Astrocyte (in vitro differentiated cells and primary cell): ENCODE data around the gene SLC16A3. TPM values are rescaled to one million over a fixed set of nuclear protein-coding genes. Genes with fewer than 3 reads are reported as not detected.

Experiments used
- DNase-seq: peaks from one replicate; pipeline ENCODE4 v3.0.0-alpha.2; 2010; ENCODE audit warnings: low read depth
- FAIRE-seq: peaks from 2 replicates; lab custom pipeline; 2011; peaks lifted over from hg19 to GRCh38; lab: Jason Lieb, UNC
- H2AFZ ChIP-seq: 2 replicates; pipeline ENCODE4 v1.6.0; 2012; ENCODE audit warnings: low read depth, low read length, inconsistent platforms
- H3K27ac ChIP-seq: 2 replicates; pipeline ENCODE4 v1.5.1; 2011; ENCODE audit warnings: low read depth, low read length, inconsistent platforms
- H3K27me3 ChIP-seq: 2 replicates; pipeline ENCODE4 v1.6.0; 2011; ENCODE audit warnings: low read length, inconsistent platforms; ENCODE audit not compliant: insufficient read depth
- H3K36me3 ChIP-seq: 2 replicates; pipeline ENCODE4 v1.5.1; 2011; ENCODE audit warnings: low read length, inconsistent platforms; ENCODE audit not compliant: insufficient read depth
- H3K4me1 ChIP-seq: 2 replicates; pipeline ENCODE4 v1.5.1; 2011; ENCODE audit warnings: low read length, inconsistent platforms; ENCODE audit not compliant: insufficient read depth
- H3K4me2 ChIP-seq: 2 replicates; pipeline ENCODE4 v1.6.0; 2012; ENCODE audit warnings: low read length, inconsistent platforms
- H3K4me3 ChIP-seq: 2 replicates; pipeline ENCODE4 v1.5.1; 2011; ENCODE audit warnings: low read depth, mild to moderate bottlenecking, low read length, inconsistent platforms; ENCODE audit not compliant: insufficient read depth
- H3K79me2 ChIP-seq: 2 replicates; pipeline ENCODE4 v1.6.0; 2012; ENCODE audit warnings: mild to moderate bottlenecking, low read length, inconsistent platforms; ENCODE audit not compliant: insufficient read depth
- H3K9ac ChIP-seq: 2 replicates; pipeline ENCODE4 v1.6.0; 2012; ENCODE audit warnings: mild to moderate bottlenecking, low read length, inconsistent platforms
- H3K9me3 ChIP-seq: 2 replicates; pipeline ENCODE4 v1.5.1; 2012; ENCODE audit warnings: low read depth, mild to moderate bottlenecking, low read length, inconsistent platforms; ENCODE audit not compliant: insufficient read depth
- H4K20me1 ChIP-seq: 2 replicates; pipeline ENCODE4 v1.6.0; 2012; ENCODE audit warnings: low read length, inconsistent platforms; ENCODE audit not compliant: insufficient read depth
- H3K27ac Mint-ChIP-seq: one replicate; pipeline ENCODE4 v1.8.0; 2021; ENCODE audit warnings: mild to moderate bottlenecking, mixed read lengths; ENCODE audit not compliant: unreplicated experiment
- H3K27me3 Mint-ChIP-seq: one replicate; pipeline ENCODE4 v1.8.0; 2021; ENCODE audit warnings: low read depth, mixed read lengths; ENCODE audit not compliant: unreplicated experiment
- H3K36me3 Mint-ChIP-seq: one replicate; pipeline ENCODE4 v1.8.0; 2021; ENCODE audit warnings: low read depth, mixed read lengths; ENCODE audit not compliant: unreplicated experiment
- H3K4me1 Mint-ChIP-seq: one replicate; pipeline ENCODE4 v1.8.0; 2021; ENCODE audit warnings: low read depth, mixed read lengths; ENCODE audit not compliant: unreplicated experiment
- H3K4me3 Mint-ChIP-seq: one replicate; pipeline ENCODE4 v1.8.0; 2021; ENCODE audit warnings: mild to moderate bottlenecking, moderate library complexity, mixed read lengths; ENCODE audit not compliant: unreplicated experiment
- H3K9me3 Mint-ChIP-seq: one replicate; pipeline ENCODE4 v1.8.0; 2021; ENCODE audit warnings: mild to moderate bottlenecking, mixed read lengths; ENCODE audit not compliant: unreplicated experiment
- EZH2 ChIP-seq: IDR thresholded peaks from 2 replicates; pipeline ENCODE4 v1.6.1; 2012; ENCODE audit warnings: mild to moderate bottlenecking, low read length, inconsistent platforms; ENCODE audit not compliant: insufficient read depth
- total RNA-seq: library from RNA; stranded (reverse); gene quantifications from 2 replicates; pipeline ENCODE4 v1.2.1, GENCODE V29; 2021
- TF ChIP-seq, protein P1 (sequence below): IDR thresholded peaks from 2 replicates; pipeline ENCODE4 v1.5.1; 2011; ENCODE audit warnings: low read depth, mild to moderate bottlenecking, inconsistent platforms, low read length, moderate library complexity; ENCODE audit not compliant: insufficient read depth

The SLC16A3 gene
- total RNA-seq, 1 donor from 2014 or later: 292 TPM

GRCh38 chr17:82217530-82218204 is 11.2 kb upstream of the SLC16A3 start:
- Mint-ChIP-seq H3K9me3 (no peaks in the 10 kb centered on the region), H3K4me1 (peaks cover 14% of the 10 kb centered on the region), H3K4me3 (no peak overlapping the region), H3K27ac (peak overlapping the region; percentile 97), H3K27me3 (no peaks in the 10 kb centered on the region), H3K36me3 (no peaks in the 10 kb centered on the region)
- Histone ChIP-seq H3K36me3 (no peaks in the 10 kb centered on the region), H3K79me2 (no peaks in the 10 kb centered on the region), H3K27ac (peak overlapping the region; percentile 93), H3K4me3 (peak overlapping the region; percentile 28), H3K9me3 (no peaks in the 10 kb centered on the region), H3K4me1 (peaks cover 47% of the 10 kb centered on the region), H3K27me3 (no peaks in the 10 kb centered on the region), H3K4me2 (peak overlapping the region; percentile 77), H3K9ac (peak overlapping the region; percentile 76), H2AFZ (peak overlapping the region; percentile 47), H4K20me1 (no peaks in the 10 kb centered on the region)
- TF ChIP-seq, protein P1, sequence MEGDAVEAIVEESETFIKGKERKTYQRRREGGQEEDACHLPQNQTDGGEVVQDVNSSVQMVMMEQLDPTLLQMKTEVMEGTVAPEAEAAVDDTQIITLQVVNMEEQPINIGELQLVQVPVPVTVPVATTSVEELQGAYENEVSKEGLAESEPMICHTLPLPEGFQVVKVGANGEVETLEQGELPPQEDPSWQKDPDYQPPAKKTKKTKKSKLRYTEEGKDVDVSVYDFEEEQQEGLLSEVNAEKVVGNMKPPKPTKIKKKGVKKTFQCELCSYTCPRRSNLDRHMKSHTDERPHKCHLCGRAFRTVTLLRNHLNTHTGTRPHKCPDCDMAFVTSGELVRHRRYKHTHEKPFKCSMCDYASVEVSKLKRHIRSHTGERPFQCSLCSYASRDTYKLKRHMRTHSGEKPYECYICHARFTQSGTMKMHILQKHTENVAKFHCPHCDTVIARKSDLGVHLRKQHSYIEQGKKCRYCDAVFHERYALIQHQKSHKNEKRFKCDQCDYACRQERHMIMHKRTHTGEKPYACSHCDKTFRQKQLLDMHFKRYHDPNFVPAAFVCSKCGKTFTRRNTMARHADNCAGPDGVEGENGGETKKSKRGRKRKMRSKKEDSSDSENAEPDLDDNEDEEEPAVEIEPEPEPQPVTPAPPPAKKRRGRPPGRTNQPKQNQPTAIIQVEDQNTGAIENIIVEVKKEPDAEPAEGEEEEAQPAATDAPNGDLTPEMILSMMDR: no peak
- DNase-seq: peak; percentile 87
- no peak for FAIRE-seq

DNA sequence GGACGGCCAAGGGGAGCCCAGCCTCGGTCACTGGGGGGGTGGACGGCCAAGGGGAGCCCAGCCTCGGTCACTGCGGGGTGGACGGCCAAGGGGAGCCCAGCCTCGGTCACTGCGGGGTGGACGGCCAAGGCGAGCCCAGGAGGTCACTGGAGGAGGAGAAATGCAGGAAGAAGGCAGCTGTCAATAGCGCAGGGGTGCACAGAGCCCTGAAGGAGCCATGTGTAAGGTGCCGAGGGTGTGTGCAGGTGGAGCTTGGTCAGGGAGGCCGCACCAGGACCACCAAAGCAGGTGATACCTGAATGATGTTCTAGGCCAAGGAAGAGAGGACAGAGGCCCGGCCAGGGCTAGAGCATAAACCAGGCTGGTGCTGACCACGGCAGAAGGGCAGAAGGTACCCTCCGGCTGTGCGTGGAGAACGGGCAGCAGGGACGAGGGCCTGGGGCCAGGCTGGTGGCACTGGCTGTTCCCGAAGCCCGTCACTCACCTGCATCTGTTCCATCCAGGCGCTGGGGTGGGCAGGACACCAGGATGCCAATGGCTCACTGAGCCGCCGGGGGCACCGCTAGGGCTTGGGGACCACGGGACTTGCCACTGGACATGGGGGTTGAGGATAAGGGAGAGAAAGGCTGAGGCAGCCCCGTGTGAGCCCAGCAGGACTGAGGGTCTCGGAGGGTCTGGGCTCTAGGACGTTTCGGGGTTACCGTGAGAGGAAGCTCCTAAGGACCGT is 10.3 kb upstream of the SLC16A3 start:
- no peak overlapping the region for H3K27ac Mint-ChIP-seq
- Histone ChIP-seq H2AFZ (no peak overlapping the region), H3K4me1 (peaks cover 43% of the 10 kb centered on the region), H3K9me3 (no peaks in the 10 kb centered on the region), H3K27ac (no peak overlapping the region), H3K36me3 (no peaks in the 10 kb centered on the region), H3K4me3 (no peak overlapping the region), H3K4me2 (no peak overlapping the region), H3K79me2 (no peaks in the 10 kb centered on the region), H3K27me3 (no peaks in the 10 kb centered on the region), H3K9ac (no peak overlapping the region), H4K20me1 (no peaks in the 10 kb centered on the region)
- DNase-seq (no peak), FAIRE-seq (no peak)
- H3K4me3 Mint-ChIP-seq: no peak overlapping the region
- no peak for TF ChIP-seq EZH2
- TF ChIP-seq, protein P1: no peak
- no peaks in the 10 kb centered on the region for H3K36me3 Mint-ChIP-seq
- H3K27me3 Mint-ChIP-seq: no peaks in the 10 kb centered on the region
- no peaks in the 10 kb centered on the region for H3K9me3 Mint-ChIP-seq
- H3K4me1 Mint-ChIP-seq: peaks cover 12% of the 10 kb centered on the region

DNA sequence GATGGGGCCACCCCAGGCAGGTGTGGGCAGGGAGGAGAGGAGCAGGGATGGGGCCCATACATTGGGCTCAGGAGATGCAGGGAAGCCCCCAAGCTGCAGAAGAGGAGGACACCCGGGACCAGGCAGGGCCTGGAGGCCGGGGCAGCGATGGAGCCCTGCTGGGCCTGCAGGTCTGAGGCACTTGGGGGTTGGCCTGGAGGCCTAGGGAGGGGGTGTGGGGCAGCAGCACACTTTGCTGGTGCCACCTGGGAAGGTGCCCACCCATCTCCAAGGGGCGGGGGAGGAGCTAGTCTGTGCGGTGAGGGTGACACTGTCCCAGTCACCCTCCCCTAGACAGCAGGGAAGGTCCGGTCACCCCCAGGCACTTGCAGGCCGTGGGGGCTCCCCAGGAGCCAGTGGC is 9.8 kb upstream of the SLC16A3 start:
- H3K27me3 Mint-ChIP-seq: no peaks in the 10 kb centered on the region
- DNase-seq (no peak), FAIRE-seq (no peak)

More for the DNA sequence above, 9.8 kb upstream of the SLC16A3 start:
- Histone ChIP-seq H3K4me1 (peaks cover 39% of the 10 kb centered on the region), H3K9me3 (no peaks in the 10 kb centered on the region), H2AFZ (no peak overlapping the region), H3K27me3 (no peaks in the 10 kb centered on the region), H3K27ac (no peak overlapping the region), H3K9ac (no peak overlapping the region), H3K4me3 (no peak overlapping the region), H3K4me2 (no peak overlapping the region), H4K20me1 (no peaks in the 10 kb centered on the region), H3K36me3 (no peaks in the 10 kb centered on the region), H3K79me2 (no peaks in the 10 kb centered on the region)
- no peak overlapping the region for H3K4me3 Mint-ChIP-seq
- no peak overlapping the region for H3K27ac Mint-ChIP-seq
- H3K9me3 Mint-ChIP-seq: no peaks in the 10 kb centered on the region
- peaks cover 10% of the 10 kb centered on the region for H3K4me1 Mint-ChIP-seq
- H3K36me3 Mint-ChIP-seq: no peaks in the 10 kb centered on the region
- TF ChIP-seq, protein P1: no peak
